ENCODE data around the gene ANGPTL7.
"Not testable (repeated sequence)": the region's sequence is repeated elsewhere in the genome, so short reads cannot be mapped to it uniquely, and the experiment has no call there.

ANGPTL7 gene

GRCh38 chr1:11169202-11169601 lies 20.0 kb upstream of the ANGPTL7 start:
- no peak for DNase-seq

- DNase-seq: no peak
These were observed 19.1 kb upstream of the ANGPTL7 start for GRCh38 chr1:11170102-11170501.

GRCh38 chr1:11174261-11174942 lies 14.8 kb upstream of the ANGPTL7 start:
- no peak for DNase-seq

GRCh38 chr1:11175461-11175860 lies 13.7 kb upstream of the ANGPTL7 start:
- no peak for DNase-seq

- DNase-seq: no peak
These were observed 13.0 kb upstream of the ANGPTL7 start for GRCh38 chr1:11176081-11176706.

- no peak for DNase-seq
These were observed 10.8 kb upstream of the ANGPTL7 start for GRCh38 chr1:11178021-11179015.

- DNase-seq: no peak
These were observed 10.0 kb upstream of the ANGPTL7 start for GRCh38 chr1:11179125-11179524.

GRCh38 chr1:11179749-11180148 lies 9.4 kb upstream of the ANGPTL7 start:
- DNase-seq: not testable (repeated sequence)

- no peak for DNase-seq
These were observed 8.8 kb upstream of the ANGPTL7 start for GRCh38 chr1:11180342-11180744.

GRCh38 chr1:11182884-11183283 lies 6.3 kb upstream of the ANGPTL7 start:
- no peak for DNase-seq

GRCh38 chr1:11184973-11185372 lies 4.2 kb upstream of the ANGPTL7 start:
- DNase-seq: no peak

- peak in 2 of 56 donors; percentile 22 for DNase-seq
These were observed 2.2 kb upstream of the ANGPTL7 start for GRCh38 chr1:11187000-11187399.

GRCh38 chr1:11187494-11187893 lies 1.7 kb upstream of the ANGPTL7 start:
- no peak for DNase-seq

GRCh38 chr1:11187931-11188330 lies 1.2 kb upstream of the ANGPTL7 start:
- peak in 1 of 56 donors; percentile 15 for DNase-seq

- DNase-seq: no peak
These were observed 774 bp upstream of the ANGPTL7 start for GRCh38 chr1:11188381-11188780.

- DNase-seq: no peak
These were observed 4.2 kb downstream of the ANGPTL7 start for GRCh38 chr1:11193376-11193775.

- no peak for DNase-seq
These were observed 5.4 kb downstream of the ANGPTL7 start for GRCh38 chr1:11194407-11195176.

GRCh38 chr1:11196945-11197344 lies 7.8 kb downstream of the ANGPTL7 start:
- DNase-seq: no peak

- no peak for DNase-seq
These were observed 8.2 kb downstream of the ANGPTL7 start for GRCh38 chr1:11197359-11197758.

- no peak for DNase-seq
These were observed 9.1 kb downstream of the ANGPTL7 start for GRCh38 chr1:11198257-11198656.
